Gastroesophageal sphincter (tissue), 3 donors: ENCODE data around the gene ZDHHC20.

Source experiments
- EP300 ChIP-seq: sonication (generic); formaldehyde crosslinking; IDR thresholded peaks from one replicate; pipeline ENCODE4 v1.6.1; 2017; ENCODE audit warnings: antibody characterized with exemption, mild to moderate bottlenecking
- POLR2AphosphoS5 ChIP-seq: sonication (generic); formaldehyde crosslinking; IDR thresholded peaks from one replicate; pipeline ENCODE4 v1.6.1; 2017; ENCODE audit warnings: antibody characterized with exemption
- TF ChIP-seq, protein P1 (sequence below), 4 experiments: fragments of 200-600 bp in 2 of 4; fragments of 450-650 bp in 2 of 4; sonication (generic) in 1 of 4; IDR thresholded peaks; one replicate each; pipeline ENCODE4 v1.5.1; 2017 to 2019; ENCODE audit warnings: antibody characterized with exemption in 4 of 4, mild to moderate bottlenecking in 2 of 4, moderate library complexity in 2 of 4

DNA sequence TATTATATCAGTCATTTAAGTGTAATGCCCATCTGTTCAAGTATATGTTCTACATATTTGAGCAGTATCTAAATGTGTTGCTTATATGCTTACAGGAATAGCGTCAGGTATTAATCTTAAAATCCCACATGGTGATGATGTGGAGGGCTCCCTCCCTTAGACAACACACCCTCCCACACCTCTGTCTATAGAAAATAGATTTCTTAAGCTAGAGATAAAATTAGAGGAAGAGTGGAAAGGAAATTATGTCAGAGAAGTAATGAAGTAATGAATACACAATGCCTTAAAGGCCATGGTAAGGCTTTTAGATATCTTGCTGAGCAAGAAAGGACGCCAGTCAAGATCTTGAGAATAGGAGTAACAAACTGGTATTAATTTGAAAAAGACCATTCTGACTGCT, 12.4 kb downstream of the ZDHHC20 start:
- TF ChIP-seq, protein P1, sequence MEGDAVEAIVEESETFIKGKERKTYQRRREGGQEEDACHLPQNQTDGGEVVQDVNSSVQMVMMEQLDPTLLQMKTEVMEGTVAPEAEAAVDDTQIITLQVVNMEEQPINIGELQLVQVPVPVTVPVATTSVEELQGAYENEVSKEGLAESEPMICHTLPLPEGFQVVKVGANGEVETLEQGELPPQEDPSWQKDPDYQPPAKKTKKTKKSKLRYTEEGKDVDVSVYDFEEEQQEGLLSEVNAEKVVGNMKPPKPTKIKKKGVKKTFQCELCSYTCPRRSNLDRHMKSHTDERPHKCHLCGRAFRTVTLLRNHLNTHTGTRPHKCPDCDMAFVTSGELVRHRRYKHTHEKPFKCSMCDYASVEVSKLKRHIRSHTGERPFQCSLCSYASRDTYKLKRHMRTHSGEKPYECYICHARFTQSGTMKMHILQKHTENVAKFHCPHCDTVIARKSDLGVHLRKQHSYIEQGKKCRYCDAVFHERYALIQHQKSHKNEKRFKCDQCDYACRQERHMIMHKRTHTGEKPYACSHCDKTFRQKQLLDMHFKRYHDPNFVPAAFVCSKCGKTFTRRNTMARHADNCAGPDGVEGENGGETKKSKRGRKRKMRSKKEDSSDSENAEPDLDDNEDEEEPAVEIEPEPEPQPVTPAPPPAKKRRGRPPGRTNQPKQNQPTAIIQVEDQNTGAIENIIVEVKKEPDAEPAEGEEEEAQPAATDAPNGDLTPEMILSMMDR (IDR thresholded peaks at IDR 0.05), result no peak
- TF ChIP-seq EP300 (no peak), POLR2AphosphoS5 (no peak)
